PC-3 (cell line): ENCODE data around the gene FAM81A.

ENCODE experiments used
- EZH2 ChIP-seq: fragments of 300-600 bp; sonication (generic); IDR thresholded peaks from one replicate; pipeline ENCODE4 v1.6.1; 2017; ENCODE audit warnings: antibody characterized with exemption, mild to moderate bottlenecking, low read length; ENCODE audit not compliant: unreplicated experiment
- TF ChIP-seq, protein P1 (sequence below): fragments of 300-600 bp; sonication (generic); conservative IDR thresholded peaks from 2 replicates; pipeline ENCODE4 v1.5.1; 2017; ENCODE audit warnings: antibody characterized with exemption, low read depth, mild to moderate bottlenecking, low read length

DNA sequence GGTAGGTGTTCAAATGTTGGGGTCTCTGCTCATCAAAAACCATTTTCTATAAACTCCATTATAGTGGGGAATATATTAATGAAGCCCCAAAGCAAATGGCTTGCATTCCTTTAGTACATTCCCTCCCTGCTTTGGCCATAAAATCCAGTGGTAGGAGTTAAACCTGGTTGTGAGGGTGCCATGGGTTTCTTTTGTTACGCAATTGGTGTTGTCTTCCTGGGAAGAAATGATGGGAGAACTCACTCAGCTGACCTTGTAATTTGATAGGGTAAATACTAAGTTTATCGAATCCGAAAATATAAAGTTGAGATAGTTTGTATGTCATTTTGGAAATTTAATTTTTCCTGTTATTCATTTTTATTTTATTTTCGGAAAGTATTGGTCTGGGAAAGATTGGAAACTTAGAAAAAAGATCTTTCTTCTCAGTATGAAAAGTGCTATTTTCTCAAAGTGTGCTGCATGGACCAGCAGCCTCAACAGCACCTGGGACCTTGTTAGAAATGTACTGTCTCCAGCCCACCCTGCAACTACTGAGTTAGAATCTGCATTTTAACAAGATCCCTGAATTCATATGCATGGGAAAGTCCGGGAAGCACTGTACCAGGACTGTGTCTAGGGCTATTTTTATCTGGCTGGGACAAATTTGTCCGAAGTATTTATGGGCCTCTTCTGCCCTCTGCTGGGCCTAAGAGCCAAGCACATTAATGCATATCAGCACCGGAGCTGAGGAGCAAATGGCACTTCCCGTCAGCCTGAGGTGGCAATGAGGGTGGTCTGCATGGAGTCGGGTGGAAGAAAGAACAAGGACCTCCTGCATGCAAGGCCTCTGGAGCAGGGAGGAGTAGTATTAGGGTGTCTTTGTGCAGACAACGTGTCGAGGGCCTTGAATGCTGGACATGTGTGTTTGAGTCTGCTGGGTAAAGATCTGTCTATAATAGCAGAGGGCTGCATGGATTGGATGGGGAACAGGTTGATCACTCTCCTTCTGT lies 54.7 kb downstream of the FAM81A start:
- TF ChIP-seq, protein P1, sequence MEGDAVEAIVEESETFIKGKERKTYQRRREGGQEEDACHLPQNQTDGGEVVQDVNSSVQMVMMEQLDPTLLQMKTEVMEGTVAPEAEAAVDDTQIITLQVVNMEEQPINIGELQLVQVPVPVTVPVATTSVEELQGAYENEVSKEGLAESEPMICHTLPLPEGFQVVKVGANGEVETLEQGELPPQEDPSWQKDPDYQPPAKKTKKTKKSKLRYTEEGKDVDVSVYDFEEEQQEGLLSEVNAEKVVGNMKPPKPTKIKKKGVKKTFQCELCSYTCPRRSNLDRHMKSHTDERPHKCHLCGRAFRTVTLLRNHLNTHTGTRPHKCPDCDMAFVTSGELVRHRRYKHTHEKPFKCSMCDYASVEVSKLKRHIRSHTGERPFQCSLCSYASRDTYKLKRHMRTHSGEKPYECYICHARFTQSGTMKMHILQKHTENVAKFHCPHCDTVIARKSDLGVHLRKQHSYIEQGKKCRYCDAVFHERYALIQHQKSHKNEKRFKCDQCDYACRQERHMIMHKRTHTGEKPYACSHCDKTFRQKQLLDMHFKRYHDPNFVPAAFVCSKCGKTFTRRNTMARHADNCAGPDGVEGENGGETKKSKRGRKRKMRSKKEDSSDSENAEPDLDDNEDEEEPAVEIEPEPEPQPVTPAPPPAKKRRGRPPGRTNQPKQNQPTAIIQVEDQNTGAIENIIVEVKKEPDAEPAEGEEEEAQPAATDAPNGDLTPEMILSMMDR: peak; percentile 78
- no peak for TF ChIP-seq EZH2
